Glutamatergic neuron (in vitro differentiated cells): ENCODE measurements around the gene OVAAL. TPM values are rescaled to one million over a fixed set of nuclear protein-coding genes. Genes with fewer than 3 reads are reported as not detected.

ENCODE experiments used
- DNase-seq: peaks from one replicate; pipeline ENCODE4 v3.0.0; 2022
- H3K27ac Mint-ChIP-seq: one replicate; pipeline ENCODE4 v1.8.0; 2020; ENCODE audit warnings: mild to moderate bottlenecking, mixed read lengths, inconsistent platforms; ENCODE audit not compliant: unreplicated experiment
- H3K27me3 Mint-ChIP-seq: one replicate; pipeline ENCODE4 v1.8.0; 2020; ENCODE audit warnings: mild to moderate bottlenecking, moderate library complexity, mixed read lengths, inconsistent platforms; ENCODE audit not compliant: unreplicated experiment
- H3K36me3 Mint-ChIP-seq: one replicate; pipeline ENCODE4 v1.8.0; 2020; ENCODE audit warnings: mild to moderate bottlenecking, mixed read lengths, inconsistent platforms; ENCODE audit not compliant: unreplicated experiment
- H3K4me1 Mint-ChIP-seq: one replicate; pipeline ENCODE4 v1.8.0; 2020; ENCODE audit warnings: mild to moderate bottlenecking, low read depth, mixed read lengths, inconsistent platforms; ENCODE audit not compliant: unreplicated experiment
- H3K4me3 Mint-ChIP-seq: one replicate; pipeline ENCODE4 v1.8.0; 2020; ENCODE audit warnings: mild to moderate bottlenecking, mixed read lengths, inconsistent platforms; ENCODE audit not compliant: unreplicated experiment
- H3K9me3 Mint-ChIP-seq: one replicate; pipeline ENCODE4 v1.8.0; 2020; ENCODE audit warnings: mild to moderate bottlenecking, moderate library complexity, mixed read lengths, inconsistent platforms; ENCODE audit not compliant: unreplicated experiment
- CTCF ChIP-seq: fragments of 200-600 bp; sonication (generic); IDR thresholded peaks from one replicate; pipeline ENCODE4 v1.5.0; 2021; ENCODE audit not compliant: partially characterized antibody, unreplicated experiment
- total RNA-seq: library from RNA; stranded (reverse); fragmentation: NEBNext Ultra II Directional; extraction: Animal tissue kit (Norgen Biotek cat#: 25700); gene quantifications from one replicate; pipeline ENCODE4 v1.2.1, GENCODE V29; 2021; ENCODE audit not compliant: unreplicated experiment

OVAAL gene
- total RNA-seq, 1 donor from 2014 or later, result not detected

GRCh38 chr1:180565121-180565871 is 6.5 kb downstream of the OVAAL start:
- H3K4me3 Mint-ChIP-seq, result no peak overlapping the region
- H3K36me3 Mint-ChIP-seq, result no peaks in the 10 kb centered on the region
- H3K27ac Mint-ChIP-seq, result no peak overlapping the region
- TF ChIP-seq CTCF, result no peak
- H3K4me1 Mint-ChIP-seq, result no peaks in the 10 kb centered on the region
- DNase-seq, result no peak
- H3K9me3 Mint-ChIP-seq, result peaks cover 2% of the 10 kb centered on the region
- H3K27me3 Mint-ChIP-seq, result peaks cover 4% of the 10 kb centered on the region

GRCh38 chr1:180566026-180566425 is 7.3 kb downstream of the OVAAL start:
- DNase-seq, result no peak
- Mint-ChIP-seq H3K27ac (no peak overlapping the region), H3K4me1 (no peaks in the 10 kb centered on the region), H3K36me3 (no peaks in the 10 kb centered on the region), H3K9me3 (peaks cover under 1% of the 10 kb centered on the region), H3K4me3 (no peak overlapping the region), H3K27me3 (peaks cover 4% of the 10 kb centered on the region)
- TF ChIP-seq CTCF, result no peak

- H3K9me3 Mint-ChIP-seq, result no peaks in the 10 kb centered on the region
- no peaks in the 10 kb centered on the region for H3K4me1 Mint-ChIP-seq
- H3K27me3 Mint-ChIP-seq, result peaks cover 3% of the 10 kb centered on the region
- DNase-seq, result no peak
- no peak for TF ChIP-seq CTCF
- no peaks in the 10 kb centered on the region for H3K36me3 Mint-ChIP-seq
- no peak overlapping the region for H3K27ac Mint-ChIP-seq
- no peak overlapping the region for H3K4me3 Mint-ChIP-seq
These were observed 7.7 kb downstream of the OVAAL start for GRCh38 chr1:180566495-180566894.

GRCh38 chr1:180567654-180568053 is 8.9 kb downstream of the OVAAL start:
- no peak for DNase-seq
- Mint-ChIP-seq H3K27me3 (no peaks in the 10 kb centered on the region), H3K27ac (no peak overlapping the region), H3K36me3 (no peaks in the 10 kb centered on the region), H3K9me3 (no peaks in the 10 kb centered on the region), H3K4me3 (no peak overlapping the region), H3K4me1 (no peaks in the 10 kb centered on the region)
- TF ChIP-seq CTCF, result no peak

GRCh38 chr1:180568184-180568583 is 9.4 kb downstream of the OVAAL start:
- H3K27me3 Mint-ChIP-seq, result no peaks in the 10 kb centered on the region
- H3K4me1 Mint-ChIP-seq, result no peaks in the 10 kb centered on the region
- no peak for DNase-seq
- no peak for TF ChIP-seq CTCF
- no peaks in the 10 kb centered on the region for H3K36me3 Mint-ChIP-seq
- H3K4me3 Mint-ChIP-seq, result no peak overlapping the region
- H3K27ac Mint-ChIP-seq, result no peak overlapping the region
- H3K9me3 Mint-ChIP-seq, result no peaks in the 10 kb centered on the region
